MCF 10A (cell line): ENCODE data around the gene IDH3B. TPM values are rescaled to one million over a fixed set of nuclear protein-coding genes. Genes with fewer than 3 reads are reported as not detected.

Source experiments
- BruUV-seq: library from RNA; stranded (reverse); fragments of 400-500 nt; replicated peaks from 2 replicates; lab custom pipeline; 2021; lab: Mats Ljungman, UMichigan
- CTCF ChIA-PET: fragments of 300-600 bp; sonication (Branson Sonifier 250); formaldehyde crosslinking; extraction: SDS; loops from one replicate; lab custom pipeline; 2021; ENCODE audit warnings: antibody characterized with exemption, inconsistent platforms; lab: Yijun Ruan, JAX
- POLR2A ChIA-PET: fragments of 300-600, 350-650 bp; sonication (Branson Sonifier 250); formaldehyde crosslinking; extraction: SDS; loops from one replicate; lab custom pipeline; 2020; ENCODE audit warnings: antibody characterized with exemption, inconsistent platforms; lab: Yijun Ruan, JAX
- DNase-seq: peaks from one replicate; pipeline ENCODE4 v3.0.0-alpha.2; 2018; ENCODE audit not compliant: unreplicated experiment
- H3K27ac Mint-ChIP-seq: one replicate; pipeline ENCODE4 v1.8.0; 2022; ENCODE audit warnings: mild to moderate bottlenecking, low read depth, mixed read lengths; ENCODE audit not compliant: unreplicated experiment
- H3K27me3 Mint-ChIP-seq: one replicate; pipeline ENCODE4 v1.8.0; 2022; ENCODE audit warnings: mixed read lengths; ENCODE audit not compliant: insufficient read depth, unreplicated experiment
- H3K36me3 Mint-ChIP-seq: one replicate; pipeline ENCODE4 v1.8.0; 2022; ENCODE audit warnings: mild to moderate bottlenecking, moderate library complexity, mixed read lengths; ENCODE audit not compliant: insufficient read depth, unreplicated experiment
- H3K4me1 Mint-ChIP-seq: one replicate; pipeline ENCODE4 v1.8.0; 2022; ENCODE audit warnings: mixed read lengths; ENCODE audit not compliant: insufficient read depth, unreplicated experiment
- H3K4me3 Mint-ChIP-seq: one replicate; pipeline ENCODE4 v1.8.0; 2022; ENCODE audit warnings: mild to moderate bottlenecking, moderate library complexity, mixed read lengths; ENCODE audit not compliant: unreplicated experiment
- H3K9me3 Mint-ChIP-seq: one replicate; pipeline ENCODE4 v1.8.0; 2022; ENCODE audit warnings: mixed read lengths; ENCODE audit not compliant: unreplicated experiment
- CTCF ChIP-seq: fragments of 200-600 bp; IDR thresholded peaks from one replicate; pipeline ENCODE4 v1.8.0; 2022; ENCODE audit warnings: antibody characterized with exemption, mild to moderate bottlenecking; ENCODE audit not compliant: unreplicated experiment
- intact Hi-C: fragments of 100-400 bp; cut with micrococcal nuclease; formaldehyde crosslinking; loops from 2 replicates; pipeline ENCODE4 v1.14.1; 2022
- microRNA-seq: library from miRNA; unstranded; fragments of <30 nt; microRNA quantifications from one replicate; pipeline ENCODE4 v1.2.0, GENCODE V29; 2022
- total RNA-seq: library from RNA; stranded (reverse); gene quantifications from 2 replicates; pipeline ENCODE4 v1.2.3, GENCODE V29; 2022

The IDH3B gene
- total RNA-seq, 1 experiment from 2014 or later: 102 TPM

- no peak overlapping the region for H3K27ac Mint-ChIP-seq
- intact Hi-C loops: no loop called here
- no TSS peak for BruUV-seq
- H3K4me1 Mint-ChIP-seq: peaks cover 7% of the 10 kb centered on the region
- CTCF ChIA-PET: no interaction called here
- H3K27me3 Mint-ChIP-seq: peaks cover 28% of the 10 kb centered on the region
- POLR2A ChIA-PET: no interaction called here
- H3K36me3 Mint-ChIP-seq: no peaks in the 10 kb centered on the region
- peaks cover 17% of the 10 kb centered on the region for H3K9me3 Mint-ChIP-seq
- no peak for TF ChIP-seq CTCF
- DNase-seq: no peak
- no peak overlapping the region for H3K4me3 Mint-ChIP-seq
Observed at GRCh38 chr20:2616634-2617033, 47.4 kb downstream of the IDH3B start.

GRCh38 chr20:2612073-2612472, 51.9 kb downstream of the IDH3B start:
- no TSS peak for BruUV-seq
- no peak for DNase-seq
- Mint-ChIP-seq H3K27me3 (peaks cover 51% of the 10 kb centered on the region), H3K27ac (no peak overlapping the region), H3K36me3 (no peaks in the 10 kb centered on the region), H3K9me3 (peaks cover 29% of the 10 kb centered on the region), H3K4me3 (no peak overlapping the region), H3K4me1 (no peaks in the 10 kb centered on the region)
- CTCF ChIA-PET: interaction anchor here (0.9 kb wide), 1 partner anchor 35 kb away, joined by 3 read pairs; no protein-coding TSS in a partner anchor
- TF ChIP-seq CTCF: no peak
- POLR2A ChIA-PET: interaction anchor here (1.0 kb wide), 1 partner anchor 357 kb away, joined by 3 read pairs; no protein-coding TSS in a partner anchor
- intact Hi-C loops: no loop called here

GRCh38 chr20:2610941-2611720, 52.9 kb downstream of the IDH3B start:
- Mint-ChIP-seq H3K4me3 (no peak overlapping the region), H3K9me3 (peaks cover 26% of the 10 kb centered on the region), H3K36me3 (no peaks in the 10 kb centered on the region), H3K4me1 (no peaks in the 10 kb centered on the region), H3K27ac (no peak overlapping the region), H3K27me3 (peaks cover 45% of the 10 kb centered on the region)
- DNase-seq: no peak
- ChIA-PET POLR2A (interaction anchor here (0.6 to 1.0 kb wide), 2 partner anchors 98 to 356 kb away, joined by 3 to 4 read pairs; no protein-coding TSS in a partner anchor), CTCF (interaction anchor here (0.9 kb wide), 1 partner anchor 34 kb away, joined by 3 read pairs; no protein-coding TSS in a partner anchor)
- no TSS peak for BruUV-seq
- intact Hi-C loops: no loop called here
- no peak for TF ChIP-seq CTCF

- peaks cover 37% of the 10 kb centered on the region for H3K27me3 Mint-ChIP-seq
- H3K4me1 Mint-ChIP-seq: no peaks in the 10 kb centered on the region
- peaks cover 20% of the 10 kb centered on the region for H3K9me3 Mint-ChIP-seq
- H3K27ac Mint-ChIP-seq: no peak overlapping the region
- ChIA-PET POLR2A (interaction anchor here (0.6 kb wide), 1 partner anchor 97 kb away, joined by 4 read pairs; no protein-coding TSS in a partner anchor), CTCF (no interaction called here)
- no peaks in the 10 kb centered on the region for H3K36me3 Mint-ChIP-seq
- no peak for TF ChIP-seq CTCF
- BruUV-seq: no TSS peak
- intact Hi-C loops: no loop called here
- no peak for DNase-seq
- no peak overlapping the region for H3K4me3 Mint-ChIP-seq
Observed at GRCh38 chr20:2610326-2610725, 53.7 kb downstream of the IDH3B start.

Small RNA genes lying within 50 kb of the gene (microRNA-seq; reads per million reads assigned to microRNA genes)
- 24.5 reads per million, percentile 60 among the genes with 10 or more reads in this experiment for gene MIR1292

Other genes with a start within 250 kb of the IDH3B start
- 236 and 240 TPM in 2 replicates for gene SNRPB, start 193.4 kb downstream of the IDH3B start, total RNA-seq
- gene ZNF343, start 155.3 kb downstream of the IDH3B start, total RNA-seq: 16.6 and 17.5 TPM in 2 replicates
- gene TMC2, start 127.6 kb downstream of the IDH3B start, total RNA-seq: not detected in 2 replicates
- 228 and 340 TPM in 2 replicates for gene NOP56, start 11.6 kb downstream of the IDH3B start, total RNA-seq
- not detected in 2 replicates for gene EBF4, start 28.6 kb upstream of the IDH3B start, total RNA-seq
- gene CPXM1, start 136.4 kb upstream of the IDH3B start, total RNA-seq: not detected in 2 replicates
- gene C20orf141, start 150.8 kb upstream of the IDH3B start, total RNA-seq: not detected in 2 replicates
- gene TMEM239, start 152.1 kb upstream of the IDH3B start, total RNA-seq: not detected in 2 replicates
- gene PCED1A, start 176.4 kb upstream of the IDH3B start, total RNA-seq: 42.1 and 46.4 TPM in 2 replicates
- 32.1 and 32.6 TPM in 2 replicates for gene VPS16, start 176.5 kb upstream of the IDH3B start, total RNA-seq
- gene PTPRA, start 209.3 kb upstream of the IDH3B start, total RNA-seq: 29.3 TPM in 2 replicates